Neural progenitor cell (in vitro differentiated cells): ENCODE data around the gene ARHGEF40. TPM values are rescaled to one million over a fixed set of nuclear protein-coding genes. Genes with fewer than 3 reads are reported as not detected.

ENCODE experiments used
- DNase-seq: peaks from one replicate; pipeline ENCODE4 v3.0.0-alpha.2; 2016; ENCODE audit warnings: low spot score
- H2AFZ ChIP-seq: fragments of 200-600 bp; sonication (generic); replicated peaks from 2 replicates; pipeline ENCODE4 v1.6.1; 2016; ENCODE audit warnings: antibody characterized with exemption
- H3F3A ChIP-seq: fragments of 200-600 bp; sonication (generic); 2 replicates; pipeline ENCODE4 v1.6.1; 2016; ENCODE audit warnings: antibody characterized with exemption, low read depth
- H3K27ac ChIP-seq: fragments of 200-600 bp; sonication (generic); 2 replicates; pipeline ENCODE4 v1.5.1; 2016; ENCODE audit warnings: mild to moderate bottlenecking
- H3K27me3 ChIP-seq: fragments of 200-600 bp; sonication (generic); 2 replicates; pipeline ENCODE4 v1.6.1; 2016; ENCODE audit warnings: mild to moderate bottlenecking, moderate library complexity
- H3K36me3 ChIP-seq: fragments of 200-600 bp; sonication (generic); 2 replicates; pipeline ENCODE4 v1.5.1; 2016
- H3K4me1 ChIP-seq: fragments of 200-600 bp; sonication (generic); 2 replicates; pipeline ENCODE4 v1.6.1; 2016; ENCODE audit warnings: mixed run types
- H3K4me2 ChIP-seq: fragments of 200-600 bp; sonication (generic); 2 replicates; pipeline ENCODE4 v1.6.1; 2016
- H3K4me3 ChIP-seq: fragments of 200-600 bp; sonication (generic); 2 replicates; pipeline ENCODE4 v1.5.1; 2016
- H3K79me2 ChIP-seq: fragments of 200-600 bp; sonication (generic); 2 replicates; pipeline ENCODE4 v1.6.1; 2016; ENCODE audit warnings: low read depth
- H3K9ac ChIP-seq: fragments of 200-600 bp; sonication (generic); 2 replicates; pipeline ENCODE4 v1.6.1; 2016
- H3K9me3 ChIP-seq: fragments of 200-600 bp; sonication (generic); 2 replicates; pipeline ENCODE4 v1.5.1; 2016; ENCODE audit warnings: low read depth
- H4K20me1 ChIP-seq: fragments of 200-600 bp; sonication (generic); 2 replicates; pipeline ENCODE4 v1.6.1; 2016; ENCODE audit warnings: low read depth
- H3K27ac Mint-ChIP-seq: 3 replicates; pipeline ENCODE4 v1.8.0; 2021; ENCODE audit warnings: mixed read lengths
- H3K27me3 Mint-ChIP-seq: 2 replicates; pipeline ENCODE4 v1.8.0; 2022; ENCODE audit warnings: low read depth, mild to moderate bottlenecking, inconsistent platforms, moderate library complexity, mixed read lengths; ENCODE audit not compliant: insufficient read depth
- H3K36me3 Mint-ChIP-seq: 3 replicates; pipeline ENCODE4 v1.8.0; 2021; ENCODE audit warnings: mixed read lengths
- H3K4me1 Mint-ChIP-seq: 3 replicates; pipeline ENCODE4 v1.8.0; 2021; ENCODE audit warnings: mixed read lengths
- H3K4me3 Mint-ChIP-seq: 3 replicates; pipeline ENCODE4 v1.8.0; 2021; ENCODE audit warnings: mild to moderate bottlenecking, moderate library complexity, mixed read lengths
- H3K9me3 Mint-ChIP-seq: 3 replicates; pipeline ENCODE4 v1.8.0; 2020; ENCODE audit warnings: mixed read lengths
- CTCF ChIP-seq: fragments of 200-600 bp; sonication (generic); IDR thresholded peaks from 2 replicates; pipeline ENCODE4 v1.5.1; 2017; ENCODE audit warnings: antibody characterized with exemption, mild to moderate bottlenecking
- EZH2 ChIP-seq: fragments of 200-600 bp; sonication (generic); IDR thresholded peaks from 2 replicates; pipeline ENCODE4 v1.6.1; 2017; ENCODE audit warnings: antibody characterized with exemption, mild to moderate bottlenecking, moderate library complexity
- EZH2phosphoT487 ChIP-seq: fragments of 200-600 bp; sonication (generic); IDR thresholded peaks from 2 replicates; pipeline ENCODE4 v1.6.1; 2017; ENCODE audit warnings: antibody characterized with exemption
- total RNA-seq: library from RNA; depleted of rRNA; stranded (reverse); fragments of >200 nt; gene quantifications from 2 replicates; pipeline ENCODE4 v1.2.3, GENCODE V29; 2015; ENCODE audit warnings: low replicate concordance

Gene ARHGEF40
- total RNA-seq, 1 donor from 2014 or later, result 15.0 TPM

DNA sequence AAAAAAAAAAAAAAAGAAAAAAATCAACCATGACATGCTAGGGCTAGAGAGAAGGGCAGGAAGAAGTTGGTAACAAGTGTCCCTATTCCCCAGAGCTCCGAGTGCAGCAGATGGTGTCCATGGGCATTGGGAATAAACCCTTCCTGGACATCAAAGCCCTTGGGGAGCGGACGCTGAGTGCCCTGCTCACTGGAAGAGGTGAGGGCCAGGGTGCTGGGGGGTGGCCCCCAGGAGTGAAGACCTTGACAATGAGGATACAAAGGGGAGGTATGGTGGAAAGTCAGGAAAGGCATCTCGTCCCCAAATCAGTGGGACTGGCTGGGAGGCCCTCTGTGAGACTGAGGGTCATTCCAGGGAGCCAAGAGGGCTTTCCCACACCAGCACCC, 16.8 kb downstream of the ARHGEF40 start:
- H2AFZ ChIP-seq, result no peak overlapping the region
- peaks cover 65% of the 10 kb centered on the region for H3K36me3 Mint-ChIP-seq
- peaks cover 42% of the 10 kb centered on the region for H3K4me1 Mint-ChIP-seq

GRCh38 chr14:21087294-21088091, 17.4 kb downstream of the ARHGEF40 start:
- Histone ChIP-seq H3K4me2 (no peak overlapping the region), H3K79me2 (peaks cover 30% of the 10 kb centered on the region), H3K4me3 (no peak overlapping the region), H4K20me1 (peaks cover 57% of the 10 kb centered on the region), H3K4me1 (peaks cover 17% of the 10 kb centered on the region), H3K9ac (no peak overlapping the region), H3K36me3 (peaks cover 8% of the 10 kb centered on the region), H3K9me3 (no peaks in the 10 kb centered on the region), H2AFZ (no peak overlapping the region), H3K27ac (peak overlapping the region; percentile 53), H3K27me3 (no peaks in the 10 kb centered on the region), H3F3A (peaks cover 63% of the 10 kb centered on the region)
- H3K9me3 Mint-ChIP-seq, result peaks cover 9% of the 10 kb centered on the region
- TF ChIP-seq EZH2 (no peak), EZH2phosphoT487 (no peak), CTCF (no peak)
- peak; percentile 86 for DNase-seq
- peak overlapping the region; percentile 76 for H3K4me3 Mint-ChIP-seq
- H3K36me3 Mint-ChIP-seq, result peaks cover 61% of the 10 kb centered on the region
- peaks cover 25% of the 10 kb centered on the region for H3K27me3 Mint-ChIP-seq
- H3K4me1 Mint-ChIP-seq, result peaks cover 44% of the 10 kb centered on the region
- H3K27ac Mint-ChIP-seq, result peak overlapping the region; percentile 88

More for the DNA sequence above, 16.8 kb downstream of the ARHGEF40 start:
- TF ChIP-seq CTCF, result no peak
- TF ChIP-seq EZH2, result no peak
- no peak for TF ChIP-seq EZH2phosphoT487
- Histone ChIP-seq H4K20me1 (peaks cover 52% of the 10 kb centered on the region), H3K4me3 (no peak overlapping the region), H3K79me2 (peaks cover 24% of the 10 kb centered on the region), H3K36me3 (peaks cover 8% of the 10 kb centered on the region), H3F3A (peaks cover 60% of the 10 kb centered on the region), H3K9me3 (no peaks in the 10 kb centered on the region), H3K4me2 (no peak overlapping the region), H3K27ac (peak overlapping the region; percentile 31), H3K27me3 (no peaks in the 10 kb centered on the region), H3K9ac (no peak overlapping the region), H3K4me1 (peaks cover 12% of the 10 kb centered on the region)
- DNase-seq, result no peak
- H3K4me3 Mint-ChIP-seq, result peak overlapping the region; percentile 11
- peak overlapping the region; percentile 34 for H3K27ac Mint-ChIP-seq
- H3K27me3 Mint-ChIP-seq, result peaks cover 24% of the 10 kb centered on the region
- H3K9me3 Mint-ChIP-seq, result peaks cover 9% of the 10 kb centered on the region

- Histone ChIP-seq H3K79me2 (peaks cover 42% of the 10 kb centered on the region), H2AFZ (no peak overlapping the region), H3F3A (peaks cover 73% of the 10 kb centered on the region), H3K4me1 (peaks cover 29% of the 10 kb centered on the region), H3K9me3 (no peaks in the 10 kb centered on the region), H3K27me3 (no peaks in the 10 kb centered on the region), H3K4me3 (no peak overlapping the region), H3K9ac (no peak overlapping the region), H4K20me1 (peaks cover 68% of the 10 kb centered on the region), H3K27ac (no peak overlapping the region), H3K36me3 (peaks cover 5% of the 10 kb centered on the region), H3K4me2 (no peak overlapping the region)
- peaks cover 27% of the 10 kb centered on the region for H3K27me3 Mint-ChIP-seq
- peaks cover 63% of the 10 kb centered on the region for H3K36me3 Mint-ChIP-seq
- no peak for DNase-seq
- peak overlapping the region; percentile 52 for H3K4me3 Mint-ChIP-seq
- H3K4me1 Mint-ChIP-seq, result peaks cover 54% of the 10 kb centered on the region
- no peak for TF ChIP-seq EZH2phosphoT487
- TF ChIP-seq EZH2, result no peak
- no peak for TF ChIP-seq CTCF
- H3K9me3 Mint-ChIP-seq, result peaks cover 9% of the 10 kb centered on the region
- H3K27ac Mint-ChIP-seq, result peak overlapping the region; percentile 31
Measured at GRCh38 chr14:21088687-21089086, 18.6 kb downstream of the ARHGEF40 start.
